GM03348 (cell line): Measurements from ENCODE around the gene LRMDA.

Experiments used
- DNase-seq: peaks from one replicate; pipeline ENCODE4 v3.0.0; 2012; ENCODE audit warnings: low spot score

Gene LRMDA

GRCh38 chr10:75955973-75956502 is 524.6 kb downstream of the LRMDA start:
- DNase-seq = no peak

GRCh38 chr10:75956624-75957023 is 525.2 kb downstream of the LRMDA start:
- no peak for DNase-seq

GRCh38 chr10:75957314-75958120 is 526.1 kb downstream of the LRMDA start:
- DNase-seq = no peak

GRCh38 chr10:75959209-75959608 is 527.8 kb downstream of the LRMDA start:
- DNase-seq = peak; percentile 79

GRCh38 chr10:75959912-75960311 is 528.5 kb downstream of the LRMDA start:
- DNase-seq = no peak

GRCh38 chr10:75962395-75963061 is 531.1 kb downstream of the LRMDA start:
- no peak for DNase-seq

- DNase-seq = no peak
Observed at GRCh38 chr10:75967491-75967890, 536.1 kb downstream of the LRMDA start.

GRCh38 chr10:75969031-75969430 is 537.6 kb downstream of the LRMDA start:
- no peak for DNase-seq

- DNase-seq = peak; percentile 59
Observed at GRCh38 chr10:75971402-75972211, 540.2 kb downstream of the LRMDA start.

- no peak for DNase-seq
Observed at GRCh38 chr10:75972491-75973276, 541.3 kb downstream of the LRMDA start.

GRCh38 chr10:75974080-75974479 is 542.7 kb downstream of the LRMDA start:
- no peak for DNase-seq

- no peak for DNase-seq
Observed at GRCh38 chr10:75976681-75977080, 545.3 kb downstream of the LRMDA start.

GRCh38 chr10:75977139-75977538 is 545.7 kb downstream of the LRMDA start:
- no peak for DNase-seq

- DNase-seq = no peak
Observed at GRCh38 chr10:75978213-75978612, 546.8 kb downstream of the LRMDA start.

- no peak for DNase-seq
Observed at GRCh38 chr10:75980419-75981002, 549.1 kb downstream of the LRMDA start.

- peak; percentile 18 for DNase-seq
Observed at GRCh38 chr10:75982611-75983369, 551.4 kb downstream of the LRMDA start.

GRCh38 chr10:75984067-75984466 is 552.6 kb downstream of the LRMDA start:
- no peak for DNase-seq

- DNase-seq = peak; percentile 50
Observed at GRCh38 chr10:75987616-75988015, 556.2 kb downstream of the LRMDA start.

GRCh38 chr10:75994357-75995040 is 563.1 kb downstream of the LRMDA start:
- DNase-seq = no peak

- no peak for DNase-seq
Observed at GRCh38 chr10:75995041-75995430, 563.6 kb downstream of the LRMDA start.
